HUDEP-2 (cell line): ENCODE data around the gene PRRT2.
"Not testable (repeated sequence)": the region's sequence is repeated elsewhere in the genome, so short reads cannot be mapped to it uniquely, and the experiment has no call there.

Experiments used
- DNase-seq, 76 experiments: peaks; one replicate each; lab custom pipeline; 2025; ENCODE audit not compliant: unreplicated experiment in 76 of 76; lab: John Stamatoyannopoulos, UW

The PRRT2 gene

GRCh38 chr16:29811896-29812665 lies at the start of gene PRRT2:
TSS of gene PRRT2 (plus strand) at chr16:29812193. CDS start at chr16:29813055, 862 bp downstream.
- DNase-seq, result peak in 4 of 76 experiments; percentile 9 to 30 (median 14)

- no peak for DNase-seq
Measured at GRCh38 chr16:29763326-29763725, 48.7 kb upstream of the PRRT2 start.

GRCh38 chr16:29765167-29766032 lies 46.6 kb upstream of the PRRT2 start:
- no peak for DNase-seq

- DNase-seq, result no peak
Measured at GRCh38 chr16:29766571-29766970, 45.4 kb upstream of the PRRT2 start.

- no peak for DNase-seq
Measured at GRCh38 chr16:29767062-29767461, 44.9 kb upstream of the PRRT2 start.

- DNase-seq, result no peak
Measured at GRCh38 chr16:29769507-29769906, 42.5 kb upstream of the PRRT2 start.

- DNase-seq, result no peak
Measured at GRCh38 chr16:29770250-29770929, 41.6 kb upstream of the PRRT2 start.

- DNase-seq, result peak in 2 of 76 experiments; percentile 2 to 8
Measured at GRCh38 chr16:29772330-29772729, 39.7 kb upstream of the PRRT2 start.

- DNase-seq, result no peak
Measured at GRCh38 chr16:29774730-29775129, 37.3 kb upstream of the PRRT2 start.

GRCh38 chr16:29775742-29776408 lies 36.1 kb upstream of the PRRT2 start:
- DNase-seq, result no peak

GRCh38 chr16:29777576-29778350 lies 34.2 kb upstream of the PRRT2 start, which contains the start of gene ZG16:
TSS of gene ZG16 (plus strand) at chr16:29778256. CDS start at chr16:29779267, 1,011 bp downstream.
- no peak for DNase-seq

GRCh38 chr16:29779474-29779873 lies 32.5 kb upstream of the PRRT2 start:
- DNase-seq, result no peak

- DNase-seq, result not testable (repeated sequence)
Measured at GRCh38 chr16:29783094-29783953, 28.7 kb upstream of the PRRT2 start.

GRCh38 chr16:29784157-29784556 lies 27.8 kb upstream of the PRRT2 start:
- no peak for DNase-seq

- peak in 3 of 76 experiments; percentile 6 to 24 (median 12) for DNase-seq
Measured at GRCh38 chr16:29784901-29785500, 27.0 kb upstream of the PRRT2 start.

GRCh38 chr16:29787155-29787554 lies 24.8 kb upstream of the PRRT2 start:
- not testable (repeated sequence) for DNase-seq

GRCh38 chr16:29789775-29790182 lies 22.2 kb upstream of the PRRT2 start:
- peak in 3 of 76 experiments; percentile 23 to 49 (median 24) for DNase-seq
